DND-41 (cell line): ENCODE measurements around the gene NCS1.

Experiments
- CTCF ChIP-seq: IDR thresholded peaks from 2 replicates; pipeline ENCODE4 v1.5.1; 2012; ENCODE audit warnings: borderline replicate concordance, low read length, moderate library complexity, mild to moderate bottlenecking; ENCODE audit not compliant: poor library complexity, severe bottlenecking; ENCODE audit errors: extremely low read depth
- EZH2 ChIP-seq: IDR thresholded peaks from 3 replicates; pipeline ENCODE4 v1.6.1; 2012; ENCODE audit warnings: borderline replicate concordance, low read depth, mild to moderate bottlenecking, moderate library complexity, low read length, inconsistent platforms; ENCODE audit not compliant: severe bottlenecking

DNA sequence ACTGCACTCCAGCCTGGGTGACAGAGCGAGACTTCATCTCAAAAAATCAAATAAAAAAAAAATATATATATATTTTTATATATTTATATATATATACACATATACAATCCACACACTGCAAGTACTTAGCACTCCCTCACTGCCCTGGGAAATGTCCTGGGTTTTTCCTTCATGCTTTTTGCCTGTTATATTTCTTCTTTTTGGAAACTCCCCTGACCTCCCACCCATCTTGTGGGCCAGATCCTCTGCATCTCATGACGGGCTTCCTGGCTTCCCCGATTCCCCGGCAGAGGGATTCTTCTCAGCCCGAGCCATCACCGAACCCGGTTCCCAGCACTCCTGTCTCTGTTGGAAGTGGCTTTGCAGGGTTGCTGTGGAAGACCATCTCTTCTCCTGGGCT is 39.5 kb upstream of the NCS1 start:
- TF ChIP-seq CTCF: no peak
- TF ChIP-seq EZH2: no peak
